Ecto neural progenitor cell (in vitro differentiated cells): ENCODE results near the gene SLC2A9.
A peak's percentile ranks its signal among the peaks of the same experiment; 100 is the strongest.

Experiments used
- DNase-seq: peaks from one replicate; pipeline ENCODE4 v3.0.0-alpha.2; 2018; ENCODE audit warnings: low spot score

Gene SLC2A9

DNA sequence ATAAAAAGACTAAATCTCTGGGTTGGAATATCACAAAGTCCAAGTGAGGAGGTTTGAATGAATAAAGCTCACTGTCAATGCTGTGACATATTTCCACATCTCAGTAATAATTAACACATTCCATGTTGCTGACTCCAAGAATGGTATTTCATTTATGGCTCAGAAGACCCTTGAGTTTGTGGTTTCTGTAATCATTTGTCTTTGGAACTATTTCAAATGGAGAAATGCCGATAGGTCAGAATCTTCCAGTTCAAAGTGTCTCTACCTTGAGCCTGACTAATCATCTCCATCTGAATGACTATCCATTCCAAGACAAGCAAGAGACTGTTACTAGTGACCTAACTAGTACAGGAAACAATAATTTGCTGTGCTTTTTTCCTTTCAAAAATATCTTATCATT, 24.2 kb upstream of the SLC2A9 start:
- no peak for DNase-seq

GRCh38 chr4:10041036-10041435, 19.7 kb upstream of the SLC2A9 start:
- peak; percentile 16 for DNase-seq

- peak; percentile 7 for DNase-seq
These were observed 19.0 kb upstream of the SLC2A9 start for GRCh38 chr4:10040049-10040892.

DNA sequence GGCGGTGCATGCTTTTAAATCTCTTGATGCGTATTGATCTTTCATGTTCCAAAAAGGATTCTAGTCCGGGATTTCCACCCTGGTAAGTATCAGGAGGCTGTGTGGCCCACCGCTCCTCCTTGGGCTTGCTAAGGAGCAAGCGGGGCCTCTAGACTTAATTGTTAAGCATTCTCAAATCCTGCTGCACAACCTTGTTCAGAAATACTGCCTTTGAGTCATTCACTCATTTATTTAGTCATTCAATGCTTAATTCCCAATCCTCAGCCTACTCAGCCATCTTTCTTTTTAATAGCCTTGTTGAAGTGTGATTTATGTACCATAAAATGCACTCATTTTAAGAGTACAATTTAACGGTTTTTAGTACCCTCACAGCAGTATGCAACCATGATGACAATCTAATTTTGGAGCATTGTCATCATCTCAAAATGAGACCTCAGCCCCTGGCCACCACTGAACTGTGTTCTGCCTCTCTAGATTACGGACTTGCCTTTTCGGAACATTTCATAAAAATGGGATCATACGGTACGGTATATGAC, 15.6 kb upstream of the SLC2A9 start:
- no peak for DNase-seq

- no peak for DNase-seq
These were observed 13.8 kb upstream of the SLC2A9 start for GRCh38 chr4:10035130-10035529.

GRCh38 chr4:10034612-10035104, 13.4 kb upstream of the SLC2A9 start:
- DNase-seq, result no peak

GRCh38 chr4:10034136-10034535, 12.8 kb upstream of the SLC2A9 start:
- no peak for DNase-seq

- DNase-seq, result no peak
These were observed 12.0 kb upstream of the SLC2A9 start for GRCh38 chr4:10033191-10033881.

GRCh38 chr4:10032625-10033024, 11.3 kb upstream of the SLC2A9 start:
- no peak for DNase-seq

GRCh38 chr4:10031668-10032590, 10.6 kb upstream of the SLC2A9 start:
- DNase-seq, result no peak

DNA sequence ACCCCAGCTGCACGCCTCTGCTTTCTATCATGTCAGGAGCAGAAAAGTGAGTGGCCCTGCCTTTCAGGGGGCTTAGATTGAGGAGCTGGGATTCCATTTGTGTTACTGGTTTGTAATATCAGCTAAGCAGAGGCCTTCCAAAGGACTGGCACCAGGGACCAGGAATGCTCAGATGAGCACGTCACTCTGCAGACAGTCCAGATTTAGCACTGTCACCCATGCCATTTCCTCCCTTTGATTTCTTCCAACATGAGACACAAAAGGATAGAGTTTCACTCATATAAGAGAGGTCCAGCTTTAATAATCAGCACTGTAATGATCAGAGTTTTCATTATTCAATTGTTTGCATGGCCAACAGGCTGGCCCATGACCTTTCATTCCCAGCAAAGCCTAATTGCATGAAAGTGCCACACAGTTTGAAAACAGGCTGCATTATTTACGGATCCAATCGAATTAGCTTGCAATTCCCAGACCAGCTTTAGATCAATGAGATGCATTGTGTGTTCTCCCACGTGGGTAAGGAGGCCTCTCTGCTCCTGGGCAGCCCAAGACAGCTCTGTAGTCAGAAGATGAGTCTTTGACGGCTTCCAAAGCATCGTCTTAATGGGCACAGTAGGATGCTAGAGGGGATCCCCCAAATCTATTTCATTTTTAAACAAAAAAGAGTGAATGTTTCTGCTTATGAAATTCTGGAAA, 9.8 kb upstream of the SLC2A9 start:
- no peak for DNase-seq

DNA sequence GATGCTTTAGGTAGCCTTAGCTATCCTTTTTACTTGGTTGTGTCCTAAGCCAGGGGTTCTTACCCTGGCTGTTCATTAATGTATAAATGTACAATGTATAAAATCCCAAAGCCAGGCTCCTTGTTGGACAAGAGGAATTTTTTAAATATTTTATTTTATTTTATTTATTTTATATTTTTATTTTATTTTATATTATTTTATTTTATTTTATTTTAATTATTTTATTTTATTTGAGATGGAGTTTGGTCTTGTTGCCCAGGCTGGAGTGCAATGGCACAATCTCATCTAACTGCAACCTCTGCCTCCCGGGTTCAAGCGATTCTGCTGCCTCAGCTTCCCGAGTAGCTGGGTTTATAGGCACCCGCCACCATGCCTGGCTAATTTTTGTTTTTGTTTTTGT, 8.1 kb upstream of the SLC2A9 start:
- no peak for DNase-seq

DNA sequence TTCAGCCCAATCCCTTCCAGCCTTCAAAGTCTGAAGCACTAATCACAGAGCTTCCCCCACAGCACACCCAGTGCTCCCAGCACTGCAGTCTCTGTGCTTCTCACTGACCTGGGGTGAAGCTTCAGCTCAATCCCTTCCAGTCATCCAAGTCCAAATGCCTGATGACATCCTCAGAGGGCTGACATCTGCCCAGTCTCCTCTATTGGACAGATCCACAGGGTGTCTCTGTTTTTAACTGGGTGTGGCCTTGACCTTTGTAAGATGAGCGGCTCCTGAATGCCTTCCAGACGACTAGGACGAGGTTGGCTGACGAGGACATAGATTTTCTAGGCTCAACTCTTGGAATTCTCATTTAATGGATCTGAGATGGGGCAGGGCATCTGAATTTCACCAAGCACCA, 7.6 kb upstream of the SLC2A9 start:
- DNase-seq, result no peak

DNA sequence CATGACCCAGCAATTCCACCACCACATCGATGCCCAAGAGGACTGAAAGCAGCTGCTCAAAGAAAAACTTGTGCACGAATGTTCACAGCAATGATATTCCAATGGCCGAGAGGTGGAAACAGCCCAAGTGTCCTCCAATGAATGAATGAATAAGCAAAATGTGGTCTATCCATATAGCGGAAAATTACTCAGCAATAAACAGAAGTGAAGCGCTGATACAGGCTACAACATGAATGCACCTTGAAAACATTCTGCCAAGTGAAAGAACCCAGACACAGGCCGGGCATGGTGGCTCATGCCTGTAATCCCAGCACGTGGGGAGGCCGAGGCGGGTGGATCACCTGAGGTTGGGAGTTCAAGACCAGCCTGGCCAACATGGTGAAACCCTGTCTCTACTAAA, 5.2 kb upstream of the SLC2A9 start:
- no peak for DNase-seq

- DNase-seq, result no peak
These were observed 4.0 kb upstream of the SLC2A9 start for GRCh38 chr4:10025230-10025806.

DNA sequence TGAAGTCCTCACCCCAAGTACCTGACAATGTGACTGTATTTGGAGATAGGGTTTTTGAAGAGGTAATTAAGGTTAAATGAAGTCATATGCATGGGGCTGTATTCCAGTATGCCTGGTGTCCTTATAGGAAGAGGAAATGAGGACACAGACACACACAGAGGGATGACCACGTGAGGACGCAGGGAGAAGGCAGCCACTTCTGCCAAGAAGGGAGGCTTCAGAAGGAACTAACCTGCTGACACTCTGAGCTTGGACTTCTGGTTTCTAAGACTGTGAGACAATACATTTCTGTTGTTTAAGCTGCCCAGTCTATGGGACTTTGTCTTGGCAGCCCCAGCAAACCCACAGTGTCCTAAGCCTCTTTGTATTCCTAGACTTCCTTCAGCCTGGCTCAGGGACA, 3.0 kb upstream of the SLC2A9 start:
- DNase-seq, result no peak

DNA sequence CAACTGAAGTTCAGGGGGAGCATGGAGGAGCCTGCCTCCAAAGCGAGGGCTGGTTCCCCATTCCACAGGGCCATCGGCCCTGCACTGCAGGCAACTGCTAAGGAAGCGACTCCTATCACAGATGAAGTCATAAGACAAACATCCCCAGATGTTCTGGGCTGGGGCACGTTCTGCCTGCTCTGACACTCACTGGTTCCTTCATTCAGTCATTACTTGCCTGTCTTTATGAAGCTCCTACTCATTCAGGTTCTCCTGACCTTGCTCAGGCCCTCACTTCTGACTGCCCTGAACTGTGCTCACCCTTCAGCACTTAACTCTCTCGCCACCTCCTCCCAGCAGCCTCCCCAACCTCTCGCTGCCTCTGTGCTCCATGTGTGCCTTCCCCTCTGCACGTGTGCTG, 2.5 kb upstream of the SLC2A9 start:
- DNase-seq, result no peak

DNA sequence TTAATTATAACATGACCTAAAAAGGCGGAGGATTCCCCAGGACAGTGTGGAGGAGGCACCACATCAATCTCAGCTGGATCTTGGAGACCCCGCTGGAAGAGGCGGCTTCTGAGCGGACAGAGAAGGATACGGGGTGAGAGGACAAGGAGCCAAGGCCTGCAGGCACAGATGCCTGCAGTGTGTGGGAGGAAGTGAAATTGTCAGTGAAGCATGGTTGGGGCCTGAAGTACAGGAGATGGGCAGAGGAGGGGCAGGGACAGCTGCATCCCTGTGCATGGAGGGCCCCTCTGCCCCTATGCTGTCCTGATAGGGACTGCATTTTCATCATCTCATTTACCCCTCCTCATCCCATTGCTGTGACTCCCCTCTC, 1.7 kb upstream of the SLC2A9 start:
- DNase-seq, result no peak

- no peak for DNase-seq
These were observed 1.2 kb upstream of the SLC2A9 start for GRCh38 chr4:10022346-10023049.

- no peak for DNase-seq
These were observed 341 bp upstream of the SLC2A9 start for GRCh38 chr4:10021653-10022023.

GRCh38 chr4:10020106-10020505, 1.2 kb downstream of the SLC2A9 start:
- no peak for DNase-seq
